Neutrophil (primary cell): ENCODE results near the gene POLL.

Experiments
- H3K27ac ChIP-seq: fragments of 200-600 bp; sonication (generic); 2 replicates; pipeline ENCODE4 v1.5.1; 2016; ENCODE audit warnings: mild to moderate bottlenecking, moderate library complexity
- H3K27me3 ChIP-seq: fragments of 200-600 bp; sonication (generic); 2 replicates; pipeline ENCODE4 v1.6.0; 2016; ENCODE audit warnings: mild to moderate bottlenecking
- H3K36me3 ChIP-seq: fragments of 200-600 bp; sonication (generic); 2 replicates; pipeline ENCODE4 v1.5.1; 2017
- H3K4me1 ChIP-seq, 2 experiments: fragments of 200-600 bp in 1 of 2; sonication (generic) in 1 of 2; 1 replicate in 1 of 2; 2 replicates in 1 of 2; pipeline versions ENCODE4 v1.5.1 to v1.6.1; 2013 to 2016; ENCODE audit warnings: low read depth in 1 of 2, low read length in 1 of 2, mild to moderate bottlenecking in 1 of 2, moderate library complexity in 1 of 2; ENCODE audit not compliant: control insufficient read depth in 1 of 2, insufficient read depth in 1 of 2
- H3K4me3 ChIP-seq, 2 experiments: fragments of 200-600 bp in 1 of 2; sonication (generic) in 1 of 2; 1 replicate in 1 of 2; 2 replicates in 1 of 2; pipeline ENCODE4 v1.5.1; 2013 to 2016; ENCODE audit warnings: low read depth in 1 of 2, low read length in 1 of 2, mild to moderate bottlenecking in 1 of 2, moderate library complexity in 1 of 2
- H3K9me3 ChIP-seq: fragments of 200-600 bp; sonication (generic); 2 replicates; pipeline ENCODE4 v1.5.1; 2016
- TF ChIP-seq, protein P1 (sequence below): fragments of 200-600 bp; sonication (generic); IDR thresholded peaks from 2 replicates; pipeline ENCODE4 v1.5.1; 2016; ENCODE audit warnings: antibody characterized with exemption

Gene POLL

DNA sequence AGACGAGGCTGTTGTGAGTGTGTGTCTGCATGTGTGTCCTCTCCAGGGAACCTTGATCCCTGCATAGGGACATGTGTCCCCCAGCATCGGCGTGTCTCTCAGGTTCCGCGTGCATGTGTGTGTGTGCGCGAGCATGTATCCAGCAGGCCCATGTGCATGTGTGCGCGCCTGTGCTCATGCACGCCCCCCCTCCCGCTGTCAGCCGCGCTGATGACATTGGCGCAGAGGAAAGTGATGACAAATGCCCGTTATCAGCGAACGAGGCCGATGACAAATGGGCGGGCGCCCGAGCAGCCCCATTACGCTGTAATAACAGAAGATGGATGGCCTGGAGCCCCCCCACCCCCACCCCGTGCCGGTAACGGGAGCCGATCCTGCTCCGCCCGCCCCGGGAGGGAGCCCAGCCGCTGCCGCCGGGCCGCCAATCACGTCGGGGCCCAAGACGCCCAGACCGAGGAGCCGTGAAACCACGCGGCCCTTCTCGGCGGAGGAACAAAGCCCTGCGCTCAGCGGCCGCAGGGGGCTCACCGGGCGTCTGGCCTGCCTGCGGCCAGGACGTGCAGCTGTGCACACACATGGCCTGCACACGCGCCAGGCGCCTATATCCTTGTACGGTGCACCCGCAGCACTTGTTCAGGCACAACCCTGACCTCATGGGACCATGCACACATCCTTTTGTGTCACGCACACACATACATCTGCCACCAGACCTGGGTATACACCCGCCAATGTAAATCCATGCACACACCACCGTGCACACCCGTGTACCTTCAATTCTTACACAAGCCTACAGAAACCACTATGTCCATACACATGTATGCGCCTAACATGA lies 21.5 kb downstream of the POLL start:
- Histone ChIP-seq H3K36me3 (no peaks in the 10 kb centered on the region), H3K4me3 (no peak overlapping the region), H3K9me3 (no peaks in the 10 kb centered on the region), H3K4me1 (peaks cover 10 to 16% of the 10 kb centered on the region in 2 experiments), H3K27me3 (peaks cover 83% of the 10 kb centered on the region), H3K27ac (no peak overlapping the region)
- TF ChIP-seq, protein P1, sequence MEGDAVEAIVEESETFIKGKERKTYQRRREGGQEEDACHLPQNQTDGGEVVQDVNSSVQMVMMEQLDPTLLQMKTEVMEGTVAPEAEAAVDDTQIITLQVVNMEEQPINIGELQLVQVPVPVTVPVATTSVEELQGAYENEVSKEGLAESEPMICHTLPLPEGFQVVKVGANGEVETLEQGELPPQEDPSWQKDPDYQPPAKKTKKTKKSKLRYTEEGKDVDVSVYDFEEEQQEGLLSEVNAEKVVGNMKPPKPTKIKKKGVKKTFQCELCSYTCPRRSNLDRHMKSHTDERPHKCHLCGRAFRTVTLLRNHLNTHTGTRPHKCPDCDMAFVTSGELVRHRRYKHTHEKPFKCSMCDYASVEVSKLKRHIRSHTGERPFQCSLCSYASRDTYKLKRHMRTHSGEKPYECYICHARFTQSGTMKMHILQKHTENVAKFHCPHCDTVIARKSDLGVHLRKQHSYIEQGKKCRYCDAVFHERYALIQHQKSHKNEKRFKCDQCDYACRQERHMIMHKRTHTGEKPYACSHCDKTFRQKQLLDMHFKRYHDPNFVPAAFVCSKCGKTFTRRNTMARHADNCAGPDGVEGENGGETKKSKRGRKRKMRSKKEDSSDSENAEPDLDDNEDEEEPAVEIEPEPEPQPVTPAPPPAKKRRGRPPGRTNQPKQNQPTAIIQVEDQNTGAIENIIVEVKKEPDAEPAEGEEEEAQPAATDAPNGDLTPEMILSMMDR: no peak

DNA sequence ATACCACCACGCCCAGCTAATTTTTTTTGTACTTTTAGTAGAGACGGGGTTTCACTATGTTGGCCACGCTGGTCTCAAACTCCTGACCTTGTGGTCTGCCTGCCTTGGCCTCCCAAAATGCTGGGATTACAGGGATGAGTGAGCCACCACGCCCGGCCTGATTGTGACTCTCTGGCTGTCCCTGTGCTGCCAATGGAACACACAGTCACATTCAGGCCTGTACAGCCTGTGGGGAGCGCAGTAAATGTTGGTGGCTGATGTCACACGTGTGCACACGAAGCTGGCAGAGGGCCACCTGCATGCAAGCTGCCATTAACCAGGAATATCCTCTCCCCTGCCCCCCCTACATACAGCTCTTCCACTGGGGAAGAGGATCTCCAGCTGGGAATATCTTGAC lies 22.1 kb downstream of the POLL start:
- Histone ChIP-seq H3K36me3 (no peaks in the 10 kb centered on the region), H3K4me1 (peaks cover 10 to 15% of the 10 kb centered on the region in 2 experiments), H3K27me3 (peaks cover 79% of the 10 kb centered on the region), H3K9me3 (no peaks in the 10 kb centered on the region), H3K4me3 (no peak overlapping the region), H3K27ac (no peak overlapping the region)
- TF ChIP-seq, protein P1: no peak

DNA sequence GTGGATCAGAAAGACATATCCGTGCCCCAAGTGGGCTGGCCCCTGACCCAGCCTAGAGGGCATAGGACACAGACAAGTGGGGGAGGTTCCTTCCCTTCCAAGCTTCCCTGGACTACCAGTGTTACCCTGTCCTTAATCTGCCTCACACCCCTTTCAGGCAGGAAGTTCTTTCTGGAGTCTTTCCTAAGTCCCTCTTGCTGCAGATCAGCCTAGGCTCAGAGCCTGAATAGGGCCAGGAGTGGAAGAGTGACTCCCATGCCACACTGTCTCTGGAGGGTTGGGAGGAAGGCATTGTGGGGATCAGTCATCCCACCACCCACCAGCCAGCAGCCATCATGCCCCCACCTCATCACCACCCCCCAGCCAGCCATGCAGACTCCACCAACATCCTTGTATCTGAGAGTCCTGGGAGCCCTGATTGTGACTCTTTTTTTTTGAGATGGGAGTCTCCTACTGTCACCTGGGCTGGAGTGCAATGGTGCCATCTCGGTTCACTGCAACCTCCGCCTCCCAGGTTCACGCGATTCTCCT lies 22.6 kb downstream of the POLL start:
- no peaks in the 10 kb centered on the region for H3K36me3 ChIP-seq
- peaks cover 6 to 10% of the 10 kb centered on the region in 2 experiments for H3K4me1 ChIP-seq
- no peak overlapping the region for H3K27ac ChIP-seq
- peaks cover 77% of the 10 kb centered on the region for H3K27me3 ChIP-seq
- TF ChIP-seq, protein P1: no peak
- no peak overlapping the region for H3K4me3 ChIP-seq
- H3K9me3 ChIP-seq: no peaks in the 10 kb centered on the region

DNA sequence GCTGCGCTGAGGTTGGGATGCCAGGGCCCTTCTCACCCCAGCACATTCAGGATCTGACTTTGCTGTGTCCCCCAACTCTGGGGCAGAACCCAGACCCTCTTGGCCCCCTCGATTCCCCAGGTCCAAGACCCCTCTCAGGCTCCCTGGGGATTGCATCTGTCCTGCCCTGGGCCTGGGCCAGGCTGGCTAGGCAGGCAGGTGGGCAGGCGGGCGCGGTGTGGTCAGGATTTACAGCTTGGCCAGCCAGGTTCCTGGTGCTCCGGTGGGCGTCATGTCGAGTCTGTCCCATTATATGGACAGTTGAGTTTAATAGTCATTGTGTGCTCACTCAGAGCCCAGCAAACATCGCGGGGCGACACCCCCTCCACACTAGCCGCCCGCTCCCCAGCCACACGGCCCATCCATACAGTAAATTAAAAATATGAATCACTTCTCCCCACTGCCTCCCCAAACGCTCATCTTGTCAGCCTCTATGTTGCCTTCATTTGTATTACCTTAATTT lies 23.5 kb downstream of the POLL start:
- Histone ChIP-seq H3K4me1 (peaks cover 0 to 1% of the 10 kb centered on the region in 2 experiments), H3K27ac (no peak overlapping the region), H3K9me3 (no peaks in the 10 kb centered on the region), H3K27me3 (peaks cover 68% of the 10 kb centered on the region), H3K36me3 (no peaks in the 10 kb centered on the region), H3K4me3 (no peak overlapping the region)
- TF ChIP-seq, protein P1: no peak

DNA sequence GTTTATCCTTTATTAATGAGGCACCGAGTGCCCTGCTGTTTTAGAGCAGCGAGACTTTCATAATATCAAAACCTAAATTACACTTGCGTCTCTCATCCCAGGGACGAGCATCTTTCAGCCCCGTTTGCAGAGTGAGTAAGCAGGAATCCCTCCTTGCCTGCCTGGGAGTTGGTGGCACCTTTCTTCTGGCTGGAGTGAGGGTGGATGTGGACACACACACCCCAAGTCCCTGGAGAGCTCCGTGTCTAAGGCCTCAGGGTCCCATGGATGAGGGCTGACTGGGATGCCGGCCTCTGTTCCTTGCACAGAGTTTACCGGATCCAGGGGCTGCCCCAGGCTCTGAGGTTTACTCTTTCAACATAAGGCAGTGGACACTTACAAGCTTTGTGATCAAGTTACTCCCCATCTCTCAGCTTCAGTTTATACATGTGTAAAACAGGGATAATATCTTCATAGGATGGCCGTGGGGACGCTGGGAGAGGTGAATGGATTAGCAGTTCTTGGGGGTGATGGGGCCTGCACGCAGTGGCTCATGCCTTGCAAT lies 24.5 kb downstream of the POLL start:
- H3K4me3 ChIP-seq: no peak overlapping the region
- peaks cover 61% of the 10 kb centered on the region for H3K27me3 ChIP-seq
- H3K4me1 ChIP-seq: no peaks in the 10 kb centered on the region
- H3K27ac ChIP-seq: no peak overlapping the region
- no peaks in the 10 kb centered on the region for H3K9me3 ChIP-seq
- TF ChIP-seq, protein P1: no peak
- H3K36me3 ChIP-seq: no peaks in the 10 kb centered on the region
